Adrenal gland (tissue), 12 donors: ENCODE measurements around the gene ZP2. TPM values are rescaled to one million over a fixed set of nuclear protein-coding genes. Genes with fewer than 3 reads are reported as not detected.
"Not testable (repeated sequence)": the region's sequence is repeated elsewhere in the genome, so short reads cannot be mapped to it uniquely, and the experiment has no call there.

Experiments
- DNase-seq, 7 donors: peaks; one replicate each; pipeline ENCODE4 v3.0.0-alpha.2; 2019 to 2020
- H3K27ac ChIP-seq, 5 donors: fragments of 200-600 bp; sonication (generic) in 4 of 5; 1 replicate in 3 of 5; 2 replicates in 2 of 5; pipeline versions ENCODE4 v1.5.1 to v1.8.0; 2016 to 2020; ENCODE audit warnings: mild to moderate bottlenecking in 1 of 5
- H3K27me3 ChIP-seq: fragments of 200-600 bp; 2 replicates; pipeline ENCODE4 v1.8.0; 2021
- H3K36me3 ChIP-seq, 2 donors: fragments of 200-600 bp; replicated peaks in 1 of 2; 1 replicate in 1 of 2; 2 replicates in 1 of 2; pipeline versions ENCODE4 v1.5.1 to v1.8.0; 2018 to 2022
- H3K4me1 ChIP-seq, 2 donors: fragments of 200-600 bp; replicated peaks in 1 of 2; 1 replicate in 1 of 2; 2 replicates in 1 of 2; pipeline versions ENCODE4 v1.5.1 to v1.8.0; 2018 to 2021
- H3K4me3 ChIP-seq, 4 donors: fragments of 200-600 bp; sonication (generic) in 3 of 4; one replicate each; pipeline ENCODE4 v1.5.1; 2016 to 2018
- H3K9me3 ChIP-seq, 3 donors: fragments of 200-600 bp; sonication (generic) in 1 of 3; replicated peaks in 1 of 3; 1 replicate in 2 of 3; 2 replicates in 1 of 3; pipeline versions ENCODE4 v1.5.1 to v1.8.0; 2016 to 2021
- CTCF ChIP-seq, 6 experiments: fragments of 450-650 bp in 4 of 6; fragments of 200-600 bp in 2 of 6; sonication (generic) in 1 of 6; IDR thresholded peaks; 1 replicate in 5 of 6; 2 replicates in 1 of 6; pipeline versions ENCODE4 v1.5.1 to v1.8.0; 2016 to 2021; ENCODE audit warnings: antibody characterized with exemption in 6 of 6, mild to moderate bottlenecking in 2 of 6, moderate library complexity in 1 of 6
- POLR2A ChIP-seq, 2 donors: fragments of 450-650 bp; IDR thresholded peaks; one replicate each; pipeline ENCODE4 v1.6.1; 2017; ENCODE audit warnings: antibody characterized with exemption in 2 of 2, mild to moderate bottlenecking in 2 of 2, moderate library complexity in 1 of 2
- WGBS, 4 donors: extraction: QIAGEN DNeasy Blood & Tissue Kit in 2 of 4; methylation state at CpG; one replicate each; pipeline versions ENCODE4 v1.1.5 to v1.1.7; 2013 to 2017; 5-methylcytosine and 5-hydroxymethylcytosine counted together
- intact Hi-C, 2 donors: fragments of 100-400 bp; cut with DNase I; formaldehyde crosslinking; loops; one replicate each; pipeline versions ENCODE4 v1.14.1 to v1.15.0; 2022 to 2023
- polyA plus RNA-seq, 3 donors: library from polyadenylated mRNA; stranded (reverse); fragments of 200-250 nt in 2 of 3; fragments of 350-450 nt in 1 of 3; fragmentation: Illumina TruSeq in 1 of 3; extraction: RNeasy Lipid Tissue Mini Kit (QIAGEN cat#74804) in 1 of 3; gene quantifications; one replicate each; pipeline ENCODE4 v1.2.3, GENCODE V29; 2013 to 2014
- total RNA-seq, 9 donors: library from RNA; depleted of rRNA in 4 of 9; stranded (reverse); fragments of >200 nt in 4 of 9; fragments of 120-200 nt in 1 of 9; fragmentation: NEBNext Ultra II Directional in 1 of 9; extraction: Animal tissue kit (Norgen Biotek cat#: 25700) in 1 of 9; gene quantifications; one replicate each; pipeline versions ENCODE4 v1.1.0 to v1.2.4, GENCODE V29; 2013 to 2023
- donor health status: healthy with polysubstance abuse.
- donor health status: Bipolar disorder and iron deficiency.
- donor health status: DM: yes; HTN: yes; CAD: no.
- donor health status: DM: no; HTN: no; CAD: no.
- donor health status: DM: no; HTN: no; CAD: no.
- donor health status: DM: yes; HTN: yes; CAD: no.

The ZP2 gene
- total and polyA plus RNA-seq, 12 donors, result not detected

GRCh38 chr16:21197621-21198020 lies 13.8 kb downstream of the ZP2 start:
- Histone ChIP-seq H3K27ac (no peak overlapping the region), H3K9me3 (no peaks in the 10 kb centered on the region), H3K4me1 (no peaks in the 10 kb centered on the region), H3K4me3 (no peak overlapping the region), H3K36me3 (no peaks in the 10 kb centered on the region), H3K27me3 (peaks cover 16% of the 10 kb centered on the region)
- TF ChIP-seq CTCF (IDR thresholded peaks at IDR 0.05), result no peak
- TF ChIP-seq POLR2A (IDR thresholded peaks at IDR 0.05), result no peak
- 71 to 83% (median 81%) methylated on average over 3 of the region's 3 CpGs for WGBS, 4 donors
- DNase-seq, result no peak
- intact Hi-C loops, result loop anchor here in 1 of 2 donors (5.0 kb wide), 1 partner anchor 90 kb away; no protein-coding TSS in a partner anchor

GRCh38 chr16:21197112-21197511 lies 14.3 kb downstream of the ZP2 start:
- Histone ChIP-seq H3K4me1 (no peaks in the 10 kb centered on the region), H3K27me3 (peaks cover 16% of the 10 kb centered on the region), H3K36me3 (no peaks in the 10 kb centered on the region), H3K4me3 (no peak overlapping the region), H3K27ac (no peak overlapping the region), H3K9me3 (no peaks in the 10 kb centered on the region)
- intact Hi-C loops, result loop anchor here in 1 of 2 donors (5.0 kb wide), 1 partner anchor 90 kb away; no protein-coding TSS in a partner anchor
- WGBS, 4 donors, result 46 to 74% (median 64%) methylated on average over 1 of the region's 1 CpG
- DNase-seq, result no peak
- TF ChIP-seq CTCF (IDR thresholded peaks at IDR 0.05) (no peak), POLR2A (IDR thresholded peaks at IDR 0.05) (no peak)

GRCh38 chr16:21195330-21195729 lies 16.0 kb downstream of the ZP2 start:
- H3K4me3 ChIP-seq, H3K4me1 ChIP-seq, H3K27ac ChIP-seq, H3K9me3 ChIP-seq, DNase-seq, H3K36me3 ChIP-seq: not testable (repeated sequence)
- WGBS, 4 donors, result 87 to 94% (median 92%) methylated on average over 8 of the region's 8 CpGs
- intact Hi-C loops, result loop anchor here in 1 of 2 donors (5.0 kb wide), 1 partner anchor 92 kb away; no protein-coding TSS in a partner anchor
- peaks cover 14% of the 10 kb centered on the region for H3K27me3 ChIP-seq

GRCh38 chr16:21194771-21195301 lies 16.5 kb downstream of the ZP2 start:
- Histone ChIP-seq H3K4me3 (no peak overlapping the region), H3K27ac (no peak overlapping the region), H3K9me3 (no peaks in the 10 kb centered on the region), H3K36me3 (no peaks in the 10 kb centered on the region), H3K27me3 (peaks cover 11% of the 10 kb centered on the region), H3K4me1 (no peaks in the 10 kb centered on the region)
- DNase-seq, result no peak
- intact Hi-C loops, result loop anchor here in 1 of 2 donors (5.0 kb wide), 1 partner anchor 92 kb away; no protein-coding TSS in a partner anchor
- WGBS, 4 donors, result 37 to 64% (median 55%) methylated on average over 5 to 6 of the region's 6 CpGs
- no peak for TF ChIP-seq CTCF (IDR thresholded peaks at IDR 0.05)

- H3K27ac ChIP-seq, result no peak overlapping the region
- TF ChIP-seq POLR2A (IDR thresholded peaks at IDR 0.05) (no peak), CTCF (IDR thresholded peaks at IDR 0.05) (no peak)
- intact Hi-C loops, result no loop called here
- H3K4me1 ChIP-seq, result peaks cover 3 to 9% of the 10 kb centered on the region in 2 donors
- no peak for DNase-seq
- peaks cover 7% of the 10 kb centered on the region for H3K27me3 ChIP-seq
- no peak overlapping the region for H3K4me3 ChIP-seq
- no peaks in the 10 kb centered on the region for H3K36me3 ChIP-seq
- WGBS, 4 donors, result 48 to 64% (median 50%) methylated on average over 1 of the region's 1 CpG
- no peaks in the 10 kb centered on the region for H3K9me3 ChIP-seq
These were observed 18.4 kb downstream of the ZP2 start for GRCh38 chr16:21192991-21193390.
